Measurements from ENCODE around the gene DACH1.
"Not testable (repeated sequence)": the region's sequence is repeated elsewhere in the genome, so short reads cannot be mapped to it uniquely, and the experiment has no call there.

The DACH1 gene

GRCh38 chr13:71828564-71828963, 38.4 kb downstream of the DACH1 start:
- no peak for DNase-seq (ENCODE audit: low read depth in 3 of 3)

- DNase-seq (ENCODE audit: low read depth in 3 of 3) = no peak
These were observed 38.9 kb downstream of the DACH1 start for GRCh38 chr13:71828117-71828516.

DNA sequence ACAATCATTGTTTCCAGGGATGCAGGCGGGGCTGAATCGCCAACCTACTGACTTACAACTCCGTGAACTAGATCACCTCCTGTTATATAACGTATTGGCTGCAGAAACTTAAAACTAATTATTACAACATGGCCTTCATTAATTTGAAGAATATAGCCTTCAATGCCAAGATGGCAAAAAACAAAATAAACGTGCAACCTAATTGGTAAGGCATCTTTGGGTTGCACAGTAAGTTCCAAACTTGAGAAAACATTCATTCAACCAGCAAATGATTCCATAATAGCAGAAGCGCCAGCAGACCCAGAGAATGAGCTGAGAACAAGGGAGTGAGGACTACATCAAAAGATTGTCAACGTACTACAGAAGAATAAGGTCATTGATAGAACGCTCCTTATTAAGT, 39.8 kb downstream of the DACH1 start:
- DNase-seq (ENCODE audit: low read depth in 3 of 3) = no peak

GRCh38 chr13:71820699-71821098, 46.3 kb downstream of the DACH1 start:
- DNase-seq (ENCODE audit: low read depth in 3 of 3) = no peak

- no peak for DNase-seq (ENCODE audit: low read depth in 3 of 3)
These were observed 49.7 kb downstream of the DACH1 start for GRCh38 chr13:71817335-71817734.

DNA sequence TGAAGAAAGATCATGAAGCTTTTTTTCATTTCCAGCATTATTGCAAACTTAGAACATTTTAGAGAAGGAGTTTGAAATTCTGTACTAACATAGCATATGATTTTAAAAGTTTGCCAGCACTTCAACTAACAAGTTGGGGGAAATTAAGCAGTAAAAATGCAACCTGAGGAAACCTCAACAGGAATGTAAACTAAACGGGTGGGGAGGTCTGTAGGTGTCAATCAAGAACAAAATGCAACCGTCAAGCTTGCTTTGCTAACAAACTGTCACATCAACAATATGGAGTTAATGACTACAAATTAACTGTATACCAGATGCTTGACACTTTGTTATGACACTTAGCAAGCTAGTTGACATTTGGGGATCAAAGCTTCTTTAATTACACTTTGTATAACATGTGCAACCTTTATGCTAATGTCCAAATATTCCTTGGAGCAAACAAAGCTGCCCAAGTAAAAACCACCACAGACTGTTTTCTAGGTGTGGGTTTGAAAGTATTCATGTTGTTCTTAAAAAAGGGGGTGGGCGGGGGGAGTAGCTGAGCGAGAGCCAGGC, 52.1 kb downstream of the DACH1 start:
- DNase-seq (ENCODE audit: low read depth in 3 of 3) = no peak

GRCh38 chr13:71813187-71813586, 53.8 kb downstream of the DACH1 start:
- no peak for DNase-seq (ENCODE audit: low read depth in 3 of 3)

GRCh38 chr13:71811344-71811743, 55.7 kb downstream of the DACH1 start:
- no peak for DNase-seq (ENCODE audit: low read depth in 3 of 3)

DNA sequence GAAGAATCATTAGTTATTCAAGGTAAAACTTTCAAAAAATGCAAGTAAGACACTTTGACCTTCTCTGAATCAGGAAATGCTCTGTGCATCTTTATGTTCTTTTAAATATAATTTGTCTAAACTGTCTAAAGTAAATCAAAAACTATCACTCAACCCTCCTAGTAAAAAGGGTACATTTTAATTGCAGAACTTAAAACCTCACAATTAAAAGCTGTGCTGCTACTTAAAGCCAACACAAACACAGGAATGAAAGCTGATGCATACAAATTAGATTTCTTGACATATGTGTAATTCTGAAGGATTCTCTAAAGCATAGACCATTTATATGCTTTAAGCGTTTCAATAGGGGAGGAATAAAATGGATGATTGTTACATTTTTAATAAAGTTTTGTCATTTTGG, 58.3 kb downstream of the DACH1 start:
- DNase-seq (ENCODE audit: low read depth in 3 of 3) = no peak

GRCh38 chr13:71806886-71807285, 60.1 kb downstream of the DACH1 start:
- no peak for DNase-seq (ENCODE audit: low read depth in 3 of 3)

GRCh38 chr13:71803066-71803465, 63.9 kb downstream of the DACH1 start:
- DNase-seq (ENCODE audit: low read depth in 3 of 3) = no peak

DNA sequence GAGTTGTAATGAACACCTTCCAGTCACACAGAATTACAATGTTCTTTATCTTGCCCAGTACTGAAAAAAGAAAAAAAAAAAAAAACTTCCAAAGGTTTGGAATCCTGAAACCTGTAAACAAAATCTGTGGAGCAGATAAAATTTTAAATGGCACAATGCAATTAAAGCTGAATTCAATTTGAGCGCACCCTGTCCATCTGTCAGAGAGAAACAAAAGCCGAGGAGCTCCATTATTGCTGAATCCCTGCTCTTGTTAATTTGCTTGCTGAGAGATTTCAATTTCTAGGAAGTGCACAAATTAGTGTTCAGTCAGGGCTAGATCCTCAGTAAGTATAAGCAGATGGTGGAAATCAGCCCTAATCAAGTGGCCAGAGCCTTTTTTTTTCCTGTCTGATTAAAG, 65.2 kb downstream of the DACH1 start:
- no peak for DNase-seq (ENCODE audit: low read depth in 3 of 3)

DNA sequence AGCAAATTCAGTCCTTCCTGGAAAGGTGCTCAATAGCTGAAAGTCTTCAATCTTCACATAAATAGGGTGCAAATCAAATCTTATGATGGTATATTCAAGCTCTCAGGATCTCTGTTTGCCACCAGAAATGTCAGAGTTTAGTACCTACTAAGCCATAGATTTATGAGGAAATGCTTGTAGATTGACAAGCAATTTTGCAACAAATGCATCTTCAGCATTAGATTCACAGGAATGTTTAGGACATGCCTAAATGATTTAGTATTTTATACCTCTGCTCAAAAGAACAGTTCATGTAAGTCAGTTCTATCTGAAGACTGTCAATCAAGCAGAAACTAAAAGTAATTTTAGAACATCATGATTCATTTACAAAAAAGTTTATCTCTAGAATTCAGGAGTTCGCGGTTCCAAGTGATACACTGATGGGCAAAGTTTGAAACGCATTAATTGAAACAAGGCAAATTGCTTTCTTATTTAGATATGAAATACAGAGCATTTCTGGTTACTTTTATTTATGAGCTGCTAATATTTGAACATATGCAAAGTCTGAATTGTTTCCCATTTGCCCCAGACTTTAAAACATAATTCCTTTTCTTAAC, 65.7 kb downstream of the DACH1 start:
- no peak for DNase-seq (ENCODE audit: low read depth in 3 of 3)

DNA sequence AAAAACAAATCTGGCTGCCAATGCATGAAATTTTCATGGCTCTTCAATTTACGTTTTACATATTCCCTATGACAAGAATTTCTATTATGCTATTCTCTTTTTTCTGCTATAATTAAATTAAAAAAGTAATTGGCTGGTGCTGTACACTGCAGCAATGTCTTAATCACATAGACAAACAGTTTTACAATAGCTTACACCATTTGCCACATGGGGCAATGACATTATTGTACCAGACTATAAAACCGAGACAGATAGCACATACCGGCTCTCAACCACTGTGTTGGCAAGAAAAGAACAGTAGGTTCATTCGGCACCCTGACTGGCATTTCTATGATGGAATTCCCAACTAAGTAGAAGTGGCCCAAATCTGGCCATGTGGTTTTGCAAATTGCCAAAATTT, 67.7 kb downstream of the DACH1 start:
- DNase-seq (ENCODE audit: low read depth in 3 of 3) = no peak

DNA sequence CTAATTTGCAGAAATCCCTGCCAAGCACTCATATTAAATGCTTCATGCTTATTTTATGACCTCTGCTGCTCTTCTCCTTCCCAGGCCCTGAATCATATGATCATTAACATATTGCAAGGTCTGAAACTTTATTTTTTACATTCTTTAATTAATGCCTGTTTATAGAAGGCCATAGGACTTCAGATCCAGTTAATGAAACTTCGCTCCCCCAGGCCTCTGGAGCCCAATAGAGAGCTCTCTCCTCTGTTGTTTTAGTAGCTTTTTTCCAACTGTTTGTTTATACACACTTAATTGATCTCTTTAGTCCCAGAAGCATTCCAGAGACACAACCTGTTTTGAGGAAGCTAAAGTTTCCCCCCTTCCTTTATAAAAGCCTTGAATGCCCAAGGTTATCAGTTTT, 68.3 kb downstream of the DACH1 start:
- DNase-seq (ENCODE audit: low read depth in 3 of 3) = no peak

DNA sequence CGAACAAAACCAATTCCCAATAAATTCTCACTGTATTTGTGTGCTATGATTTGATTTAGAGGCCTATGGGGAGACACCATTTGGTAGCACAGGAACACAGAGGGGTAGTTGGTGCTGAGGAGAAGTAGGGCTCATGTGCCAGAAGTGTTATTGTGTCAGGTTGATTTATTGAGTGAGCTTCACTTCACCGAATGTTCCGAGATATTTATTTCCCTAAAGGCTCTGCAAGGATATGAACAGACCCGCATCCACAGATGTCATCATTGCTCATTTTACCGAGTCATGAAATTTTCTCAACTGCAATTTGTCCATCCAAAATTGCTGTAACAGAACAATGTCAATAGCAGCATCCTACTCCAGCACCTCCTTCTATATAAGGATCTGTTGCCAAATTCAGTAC, 69.5 kb downstream of the DACH1 start:
- DNase-seq (ENCODE audit: low read depth in 3 of 3) = no peak

DNA sequence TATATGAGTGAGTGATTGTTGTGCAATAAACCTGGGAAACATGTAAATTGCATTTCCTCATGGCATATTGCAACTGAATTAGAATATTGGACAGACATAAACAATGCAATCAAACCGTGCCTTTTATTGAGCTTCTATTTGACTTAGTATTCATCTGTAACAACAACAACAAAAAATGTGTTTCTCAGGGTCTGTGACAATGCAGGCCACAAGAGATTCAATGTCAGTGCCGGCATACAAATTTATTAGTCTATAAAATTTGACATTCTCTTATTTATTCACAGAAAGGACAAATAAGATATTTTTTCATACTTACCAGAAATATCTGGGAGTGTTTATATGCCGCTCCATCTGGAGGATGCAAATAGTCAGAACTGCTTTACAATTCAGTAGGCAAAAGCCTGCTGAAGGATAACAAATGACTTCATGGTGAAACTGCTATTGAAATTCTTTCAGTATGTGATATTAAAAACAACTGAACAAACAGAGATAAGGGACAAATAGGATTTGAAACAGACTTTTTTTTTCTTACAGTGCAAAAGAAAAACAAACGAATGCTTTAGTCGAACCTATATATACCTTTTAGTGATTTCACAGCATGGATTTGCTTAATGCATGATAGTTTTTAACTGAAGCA, 77.2 kb downstream of the DACH1 start:
- no peak for DNase-seq (ENCODE audit: low read depth in 3 of 3)

- no peak for DNase-seq (ENCODE audit: low read depth in 3 of 3)
These were observed 78.0 kb downstream of the DACH1 start for GRCh38 chr13:71789037-71789436.

DNA sequence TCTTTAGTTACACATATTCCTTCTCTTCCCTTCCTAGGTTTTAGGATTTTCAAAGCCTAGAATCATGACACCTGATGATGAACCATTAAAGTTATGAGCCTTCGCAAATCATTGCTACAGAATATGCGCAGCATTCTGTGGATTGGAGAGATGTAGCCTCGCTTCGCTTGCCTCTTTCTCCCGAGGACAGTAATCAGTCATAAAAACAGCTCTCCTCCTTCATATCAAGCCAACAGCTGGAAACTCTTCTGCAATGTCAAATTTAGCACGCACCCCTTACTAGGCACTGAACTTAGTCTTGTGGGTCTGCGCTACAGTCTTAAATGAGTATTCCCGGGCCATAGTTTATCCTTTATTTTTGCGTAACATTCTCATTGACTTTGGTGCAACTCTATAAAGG, 79.6 kb downstream of the DACH1 start:
- DNase-seq (ENCODE audit: low read depth in 3 of 3) = no peak

DNA sequence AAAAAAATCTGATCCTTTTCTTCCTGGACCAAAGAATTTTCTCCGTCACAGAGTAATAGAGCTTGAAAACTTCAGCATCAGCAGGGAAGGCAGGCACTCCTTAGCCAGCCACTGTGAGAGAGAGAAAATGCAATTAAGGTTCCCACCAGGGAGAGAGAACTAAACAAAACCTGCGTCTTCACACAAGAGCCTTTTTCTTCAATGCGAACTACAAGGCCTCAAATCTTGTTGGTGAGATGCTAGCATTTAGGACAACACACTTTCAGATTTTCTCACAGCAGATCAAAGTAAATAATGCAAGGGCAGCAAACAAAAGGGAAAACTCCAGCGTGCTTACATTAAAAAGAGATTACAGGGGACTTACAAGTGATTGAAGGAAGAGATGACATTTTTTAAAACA, 80.1 kb downstream of the DACH1 start:
- DNase-seq (ENCODE audit: low read depth in 3 of 3) = no peak

GRCh38 chr13:71785361-71785760, 81.6 kb downstream of the DACH1 start:
- DNase-seq (ENCODE audit: low read depth in 3 of 3) = no peak

- no peak for DNase-seq (ENCODE audit: low read depth in 3 of 3)
These were observed 86.5 kb downstream of the DACH1 start for GRCh38 chr13:71780546-71780945.

GRCh38 chr13:71778998-71779397, 88.0 kb downstream of the DACH1 start:
- not testable (repeated sequence) for DNase-seq (ENCODE audit: low read depth in 3 of 3)

DNA sequence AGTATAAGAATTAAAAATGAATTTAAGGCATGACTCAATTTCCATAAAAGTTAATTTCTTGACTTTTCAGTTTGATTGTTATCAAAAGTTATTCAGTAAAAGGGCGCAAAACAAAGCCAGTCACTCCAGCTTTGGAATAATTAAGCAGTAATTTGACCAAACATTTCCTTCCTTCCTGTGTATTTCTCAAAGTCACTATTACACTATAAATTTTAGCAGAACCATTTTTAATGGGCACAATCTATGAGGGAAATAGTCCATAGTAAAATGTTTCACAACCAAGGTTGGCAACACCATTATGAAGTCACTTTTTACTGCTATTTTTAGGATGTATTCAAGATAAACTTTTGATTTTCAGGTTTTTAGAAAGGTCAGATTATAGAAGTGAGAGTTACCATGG, 91.0 kb downstream of the DACH1 start:
- no peak for DNase-seq (ENCODE audit: low read depth in 3 of 3)

Measured in stimulated activated CD4-positive, alpha-beta T cell treated with anti-CD3 and anti-CD28 coated beads, TNF-alpha, amount 100 ng/mL, for 48 hours (primary cell).